ENCODE data around the gene P2RY12. TPM values are rescaled to one million over a fixed set of nuclear protein-coding genes. Genes with fewer than 3 reads are reported as not detected.

The P2RY12 gene
- total RNA-seq, 2 experiments from 2014 or later, result 0.19 TPM; not detected in 1

DNA sequence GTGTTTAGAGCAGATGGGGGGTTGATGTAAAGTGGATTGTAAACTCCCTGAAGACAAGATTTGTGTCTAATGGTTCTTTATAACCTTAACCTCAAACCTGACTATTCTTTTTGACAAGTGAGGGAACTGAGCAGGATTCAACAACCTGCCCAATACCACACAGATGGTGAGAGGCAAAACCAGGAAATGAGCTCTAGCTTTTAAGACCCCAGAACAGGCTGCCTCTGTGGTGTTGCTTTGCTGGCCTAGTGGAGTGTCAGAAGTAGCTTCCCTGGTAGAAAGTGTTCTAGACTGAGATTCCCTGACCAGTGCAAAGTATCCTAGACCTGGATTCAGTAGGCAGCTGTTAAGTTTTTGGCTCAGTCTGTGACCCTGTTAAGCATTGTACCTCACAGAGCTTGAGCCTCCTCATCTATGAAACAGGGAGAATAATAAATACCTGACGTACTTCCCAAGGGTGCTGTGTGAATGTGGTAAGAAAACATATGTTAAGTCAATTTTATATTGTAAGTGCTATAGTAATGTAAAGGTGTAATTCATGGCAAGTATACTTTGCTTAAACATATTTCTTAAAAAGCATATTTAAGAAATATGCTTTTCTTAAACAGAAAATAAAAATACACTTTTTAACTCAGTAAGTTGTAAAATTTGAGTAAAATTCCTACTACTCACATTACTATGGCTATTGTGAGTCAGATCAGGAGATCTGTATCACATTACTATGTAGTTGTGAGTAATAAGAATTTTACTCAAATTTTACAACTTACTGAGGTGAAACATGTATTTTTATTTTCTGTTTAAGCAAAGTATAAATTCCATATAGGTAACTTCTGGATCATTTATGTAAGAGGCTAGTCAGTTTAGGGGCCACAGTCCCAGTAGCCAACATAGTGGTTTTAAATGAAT is 76.7 kb downstream of the P2RY12 start:
- intact Hi-C loops (cut with micrococcal nuclease; ENCODE audit: unreplicated experiment), result no loop called here
- no peaks in the 10 kb centered on the region; the same call in 1 of the 2 replicates for H3K9me2 ChIP-seq (ENCODE audit: insufficient read depth, low read length)
- H3K4me2 ChIP-seq (ENCODE audit: low read length), result no peak overlapping the region
- no TSS peak for BruUV-seq (replicated peaks)
- no peaks in the 10 kb centered on the region for H4K20me1 ChIP-seq (ENCODE audit: insufficient read depth, low read length)
- H3K27ac ChIP-seq (ENCODE audit: low read depth, low read length, poor library complexity, severe bottlenecking), result no peak overlapping the region
- H3K36me3 ChIP-seq (ENCODE audit: insufficient read depth, low read length), result no peaks in the 10 kb centered on the region
- DNase-seq (ENCODE audit: low spot score), result no peak
- no peak for TF ChIP-seq EZH2phosphoT487 (IDR thresholded peaks at IDR 0.05; ENCODE audit: borderline replicate concordance, low read depth, low read length)
- TF ChIP-seq CTCF (conservative IDR thresholded peaks at IDR 0.05; ENCODE audit: low read length), result no peak
- H3K4me3 ChIP-seq (ENCODE audit: low read depth, low read length, poor library complexity, severe bottlenecking), result no peak overlapping the region
- H3K79me2 ChIP-seq (ENCODE audit: insufficient read depth, low read depth, low read length), result no peaks in the 10 kb centered on the region
- H3K4me1 ChIP-seq (ENCODE audit: insufficient read depth, low read length, poor library complexity, severe bottlenecking), result no peaks in the 10 kb centered on the region
- CTCF ChIA-PET (ENCODE audit: unreplicated experiment), result no interaction called here
- POLR2A ChIA-PET, result interaction anchor here (0.6 to 2.1 kb wide), 3 partner anchors 15 to 27 kb away, joined by 3 to 5 read pairs (median 4); no protein-coding TSS in a partner anchor
- H3K9me3 ChIP-seq (ENCODE audit: low read length), result no peaks in the 10 kb centered on the region
- H2AFZ ChIP-seq (ENCODE audit: low read length), result no peak overlapping the region

DNA sequence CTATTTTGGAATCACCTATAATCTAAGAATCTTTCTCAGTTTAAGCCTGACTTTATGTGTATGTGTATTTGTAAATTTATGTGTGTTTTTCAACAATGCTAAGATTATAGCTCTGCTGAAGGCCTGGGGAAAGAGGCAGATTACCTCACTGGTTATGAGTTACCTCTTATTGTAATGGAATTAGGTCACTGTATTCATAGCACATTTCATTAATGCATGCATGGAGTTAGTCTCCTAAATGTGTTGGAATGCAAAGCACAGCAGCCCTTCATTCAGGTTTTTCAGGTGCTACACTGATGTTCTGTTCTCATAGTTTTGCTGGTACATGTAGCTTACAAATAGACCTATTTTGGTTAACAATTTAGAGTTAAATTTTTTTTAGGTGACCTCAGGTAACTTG is 77.4 kb downstream of the P2RY12 start:
- no peaks in the 10 kb centered on the region for H3K79me2 ChIP-seq (ENCODE audit: insufficient read depth, low read depth, low read length)
- no peak overlapping the region for H3K4me2 ChIP-seq (ENCODE audit: low read length)
- no peak overlapping the region for H3K4me3 ChIP-seq (ENCODE audit: low read depth, low read length, poor library complexity, severe bottlenecking)
- ChIA-PET CTCF (ENCODE audit: unreplicated experiment) (no interaction called here), POLR2A (interaction anchor here (0.6 to 2.1 kb wide), 2 partner anchors 15 to 27 kb away, joined by 3 to 5 read pairs; no protein-coding TSS in a partner anchor)
- intact Hi-C loops (cut with micrococcal nuclease; ENCODE audit: unreplicated experiment), result no loop called here
- no peak for DNase-seq (ENCODE audit: low spot score)
- H3K4me1 ChIP-seq (ENCODE audit: insufficient read depth, low read length, poor library complexity, severe bottlenecking), result no peaks in the 10 kb centered on the region
- H4K20me1 ChIP-seq (ENCODE audit: insufficient read depth, low read length), result no peaks in the 10 kb centered on the region
- no peaks in the 10 kb centered on the region for H3K9me2 ChIP-seq (ENCODE audit: insufficient read depth, low read length)
- H3K36me3 ChIP-seq (ENCODE audit: insufficient read depth, low read length), result no peaks in the 10 kb centered on the region
- no TSS peak for BruUV-seq (replicated peaks)
- no peak overlapping the region for H2AFZ ChIP-seq (ENCODE audit: low read length)
- H3K9me3 ChIP-seq (ENCODE audit: low read length), result no peaks in the 10 kb centered on the region
- TF ChIP-seq EZH2phosphoT487 (IDR thresholded peaks at IDR 0.05; ENCODE audit: borderline replicate concordance, low read depth, low read length), result no peak
- no peak for TF ChIP-seq CTCF (conservative IDR thresholded peaks at IDR 0.05; ENCODE audit: low read length)
- no peak overlapping the region for H3K27ac ChIP-seq (ENCODE audit: low read depth, low read length, poor library complexity, severe bottlenecking)

All from OCI-LY7 (cell line).